ENCODE results near the gene TMEM132A. TPM values are rescaled to one million over a fixed set of nuclear protein-coding genes. Genes with fewer than 3 reads are reported as not detected.

TMEM132A gene, protein sequence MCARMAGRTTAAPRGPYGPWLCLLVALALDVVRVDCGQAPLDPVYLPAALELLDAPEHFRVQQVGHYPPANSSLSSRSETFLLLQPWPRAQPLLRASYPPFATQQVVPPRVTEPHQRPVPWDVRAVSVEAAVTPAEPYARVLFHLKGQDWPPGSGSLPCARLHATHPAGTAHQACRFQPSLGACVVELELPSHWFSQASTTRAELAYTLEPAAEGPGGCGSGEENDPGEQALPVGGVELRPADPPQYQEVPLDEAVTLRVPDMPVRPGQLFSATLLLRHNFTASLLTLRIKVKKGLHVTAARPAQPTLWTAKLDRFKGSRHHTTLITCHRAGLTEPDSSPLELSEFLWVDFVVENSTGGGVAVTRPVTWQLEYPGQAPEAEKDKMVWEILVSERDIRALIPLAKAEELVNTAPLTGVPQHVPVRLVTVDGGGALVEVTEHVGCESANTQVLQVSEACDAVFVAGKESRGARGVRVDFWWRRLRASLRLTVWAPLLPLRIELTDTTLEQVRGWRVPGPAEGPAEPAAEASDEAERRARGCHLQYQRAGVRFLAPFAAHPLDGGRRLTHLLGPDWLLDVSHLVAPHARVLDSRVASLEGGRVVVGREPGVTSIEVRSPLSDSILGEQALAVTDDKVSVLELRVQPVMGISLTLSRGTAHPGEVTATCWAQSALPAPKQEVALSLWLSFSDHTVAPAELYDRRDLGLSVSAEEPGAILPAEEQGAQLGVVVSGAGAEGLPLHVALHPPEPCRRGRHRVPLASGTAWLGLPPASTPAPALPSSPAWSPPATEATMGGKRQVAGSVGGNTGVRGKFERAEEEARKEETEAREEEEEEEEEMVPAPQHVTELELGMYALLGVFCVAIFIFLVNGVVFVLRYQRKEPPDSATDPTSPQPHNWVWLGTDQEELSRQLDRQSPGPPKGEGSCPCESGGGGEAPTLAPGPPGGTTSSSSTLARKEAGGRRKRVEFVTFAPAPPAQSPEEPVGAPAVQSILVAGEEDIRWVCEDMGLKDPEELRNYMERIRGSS
- total RNA-seq = 1 to 10 TPM; 7.7 to 8.4 TPM

DNA sequence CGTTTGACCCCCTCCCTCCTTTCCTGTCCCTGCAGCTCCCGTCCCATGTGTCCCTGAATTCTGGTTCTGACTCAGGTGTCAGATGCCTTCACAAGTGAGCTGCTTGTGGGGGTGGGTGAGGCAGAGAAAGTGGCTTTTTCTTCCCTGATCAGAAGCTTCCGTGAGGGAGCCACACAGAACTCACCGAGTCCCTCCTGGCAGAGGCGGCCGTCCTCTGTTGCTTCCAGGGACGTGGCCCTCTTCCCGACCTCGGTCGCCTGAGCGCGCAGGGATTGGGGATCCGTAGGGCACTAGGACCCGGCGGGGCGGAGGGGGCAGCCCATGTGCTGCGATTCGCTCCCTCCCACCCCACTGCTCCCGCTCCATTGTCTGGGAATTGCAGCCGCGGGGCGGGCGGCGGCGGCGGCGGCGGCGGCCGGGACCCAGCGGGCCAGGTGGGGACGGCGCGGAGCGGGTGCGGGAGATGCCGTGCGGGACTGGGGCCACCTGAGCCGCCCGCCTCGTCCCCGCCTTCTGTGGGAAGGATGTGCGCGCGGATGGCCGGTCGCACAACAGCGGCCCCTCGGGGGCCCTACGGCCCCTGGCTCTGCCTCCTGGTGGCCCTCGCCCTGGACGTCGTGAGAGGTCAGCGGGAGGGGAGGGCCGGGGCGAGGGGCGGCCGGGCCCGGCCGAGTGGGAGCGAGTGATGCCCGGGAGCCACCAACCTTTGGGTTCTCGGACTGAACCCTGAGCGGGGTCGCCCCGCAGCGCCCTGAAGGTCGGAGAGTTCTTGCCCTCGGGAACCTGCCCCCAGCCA is at the start of gene TMEM132A:
TMEM132A (plus strand) TSS at position 351 of the 796 bp plus-strand sequence; CDS start at position 525, 174 bp downstream.
- peak within 1 kb of the TSS; percentile 80 for H3K4me3 ChIP-seq
- no peaks in the 10 kb centered on the region for H3K27me3 ChIP-seq (replicated peaks; ENCODE audit: insufficient read depth)
- TF ChIP-seq, protein P1, sequence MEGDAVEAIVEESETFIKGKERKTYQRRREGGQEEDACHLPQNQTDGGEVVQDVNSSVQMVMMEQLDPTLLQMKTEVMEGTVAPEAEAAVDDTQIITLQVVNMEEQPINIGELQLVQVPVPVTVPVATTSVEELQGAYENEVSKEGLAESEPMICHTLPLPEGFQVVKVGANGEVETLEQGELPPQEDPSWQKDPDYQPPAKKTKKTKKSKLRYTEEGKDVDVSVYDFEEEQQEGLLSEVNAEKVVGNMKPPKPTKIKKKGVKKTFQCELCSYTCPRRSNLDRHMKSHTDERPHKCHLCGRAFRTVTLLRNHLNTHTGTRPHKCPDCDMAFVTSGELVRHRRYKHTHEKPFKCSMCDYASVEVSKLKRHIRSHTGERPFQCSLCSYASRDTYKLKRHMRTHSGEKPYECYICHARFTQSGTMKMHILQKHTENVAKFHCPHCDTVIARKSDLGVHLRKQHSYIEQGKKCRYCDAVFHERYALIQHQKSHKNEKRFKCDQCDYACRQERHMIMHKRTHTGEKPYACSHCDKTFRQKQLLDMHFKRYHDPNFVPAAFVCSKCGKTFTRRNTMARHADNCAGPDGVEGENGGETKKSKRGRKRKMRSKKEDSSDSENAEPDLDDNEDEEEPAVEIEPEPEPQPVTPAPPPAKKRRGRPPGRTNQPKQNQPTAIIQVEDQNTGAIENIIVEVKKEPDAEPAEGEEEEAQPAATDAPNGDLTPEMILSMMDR (IDR thresholded peaks at IDR 0.05) = no peak
- no peak for ATAC-seq (ENCODE audit: insufficient number of reproducible peaks, low FRiP score, low read depth)
- DNase-seq (ENCODE audit: low spot score) = no peak
- no peak within 1 kb of the TSS for H3K27ac ChIP-seq
- peaks cover 30% of the 10 kb centered on the region for H3K36me3 ChIP-seq
- peaks cover 9 to 20% of the 10 kb centered on the region in 2 donors for H3K4me1 ChIP-seq (ENCODE audit: control insufficient read depth in 1 of 2, low read depth in 2 of 2)
- H3K9me3 ChIP-seq = no peaks in the 10 kb centered on the region

DNA sequence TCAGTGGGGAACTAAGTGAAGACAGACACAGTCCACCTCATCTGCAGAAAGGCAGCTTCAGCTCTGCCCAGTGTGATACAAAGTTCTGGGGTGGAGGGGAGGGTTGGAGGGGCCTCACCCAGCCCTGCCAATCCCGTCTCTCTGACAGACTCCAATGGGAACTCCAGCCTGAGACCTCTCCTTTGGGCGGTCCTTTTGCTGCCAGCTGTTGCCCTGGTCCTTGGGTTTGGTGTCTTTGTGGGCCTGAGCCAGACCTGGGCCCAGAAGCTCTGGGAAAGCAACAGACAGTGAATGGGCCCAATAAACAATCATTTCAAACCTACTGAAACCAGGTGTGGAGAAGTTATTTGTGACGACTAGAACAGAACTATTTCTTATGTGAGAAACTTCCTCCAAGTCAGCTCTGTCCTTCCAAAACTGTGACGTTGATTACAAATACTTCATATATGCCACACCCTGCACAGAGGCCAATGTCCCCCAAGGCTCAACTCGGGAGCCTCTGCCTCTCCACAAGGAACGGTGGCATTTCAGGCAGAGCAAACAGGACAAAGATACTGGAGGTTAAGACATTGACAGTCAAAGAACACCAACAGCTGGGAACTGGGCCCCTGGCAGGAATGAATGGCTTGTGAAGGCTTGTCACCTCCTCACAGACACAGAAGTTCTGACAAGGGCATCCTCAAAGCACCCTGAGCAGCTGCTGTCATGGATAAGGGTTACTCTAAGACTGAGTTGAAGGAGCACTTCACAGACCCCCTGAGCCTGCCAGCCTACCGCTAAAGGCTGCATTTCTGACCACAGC is 48.7 kb upstream of the TMEM132A start:
- no peak for DNase-seq (ENCODE audit: low spot score)

DNA sequence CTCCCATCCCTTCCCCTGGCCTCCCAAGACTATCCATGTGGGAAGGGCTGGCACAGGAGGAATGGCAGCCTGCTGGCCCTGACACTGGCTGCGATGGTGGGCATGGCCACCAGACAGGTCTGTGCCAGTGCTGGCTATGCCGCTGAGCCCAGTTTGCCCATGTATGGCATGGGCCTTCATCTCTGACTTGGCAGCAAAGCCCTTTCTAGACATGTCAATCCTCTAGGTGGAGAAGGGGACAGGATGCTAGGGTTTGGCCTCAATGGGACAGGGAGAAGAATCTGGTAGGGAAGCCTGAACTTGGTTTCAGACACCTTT is 48.1 kb upstream of the TMEM132A start:
- H3K4me3 ChIP-seq = no peak overlapping the region
- no peaks in the 10 kb centered on the region for H3K27me3 ChIP-seq (replicated peaks; ENCODE audit: insufficient read depth)
- H3K36me3 ChIP-seq = peaks cover 7% of the 10 kb centered on the region
- H3K4me1 ChIP-seq (ENCODE audit: control insufficient read depth in 1 of 2, low read depth in 2 of 2) = peaks cover 12 to 24% of the 10 kb centered on the region in 2 donors
- no peak overlapping the region for H3K27ac ChIP-seq
- ATAC-seq (ENCODE audit: insufficient number of reproducible peaks, low FRiP score, low read depth) = no peak
- DNase-seq (ENCODE audit: low spot score) = no peak
- TF ChIP-seq, protein P1 (IDR thresholded peaks at IDR 0.05) = no peak
- H3K9me3 ChIP-seq = no peaks in the 10 kb centered on the region

More for the DNA sequence above, 48.7 kb upstream of the TMEM132A start:
- no peak for ATAC-seq (ENCODE audit: insufficient number of reproducible peaks, low FRiP score, low read depth)
- Histone ChIP-seq H3K27ac (no peak overlapping the region), H3K9me3 (no peaks in the 10 kb centered on the region), H3K36me3 (peaks cover 7% of the 10 kb centered on the region), H3K27me3 (replicated peaks; ENCODE audit: insufficient read depth) (no peaks in the 10 kb centered on the region), H3K4me1 (ENCODE audit: control insufficient read depth in 1 of 2, low read depth in 2 of 2) (peaks cover 12 to 26% of the 10 kb centered on the region in 2 donors), H3K4me3 (no peak overlapping the region)
- TF ChIP-seq, protein P1 (IDR thresholded peaks at IDR 0.05) = no peak

DNA sequence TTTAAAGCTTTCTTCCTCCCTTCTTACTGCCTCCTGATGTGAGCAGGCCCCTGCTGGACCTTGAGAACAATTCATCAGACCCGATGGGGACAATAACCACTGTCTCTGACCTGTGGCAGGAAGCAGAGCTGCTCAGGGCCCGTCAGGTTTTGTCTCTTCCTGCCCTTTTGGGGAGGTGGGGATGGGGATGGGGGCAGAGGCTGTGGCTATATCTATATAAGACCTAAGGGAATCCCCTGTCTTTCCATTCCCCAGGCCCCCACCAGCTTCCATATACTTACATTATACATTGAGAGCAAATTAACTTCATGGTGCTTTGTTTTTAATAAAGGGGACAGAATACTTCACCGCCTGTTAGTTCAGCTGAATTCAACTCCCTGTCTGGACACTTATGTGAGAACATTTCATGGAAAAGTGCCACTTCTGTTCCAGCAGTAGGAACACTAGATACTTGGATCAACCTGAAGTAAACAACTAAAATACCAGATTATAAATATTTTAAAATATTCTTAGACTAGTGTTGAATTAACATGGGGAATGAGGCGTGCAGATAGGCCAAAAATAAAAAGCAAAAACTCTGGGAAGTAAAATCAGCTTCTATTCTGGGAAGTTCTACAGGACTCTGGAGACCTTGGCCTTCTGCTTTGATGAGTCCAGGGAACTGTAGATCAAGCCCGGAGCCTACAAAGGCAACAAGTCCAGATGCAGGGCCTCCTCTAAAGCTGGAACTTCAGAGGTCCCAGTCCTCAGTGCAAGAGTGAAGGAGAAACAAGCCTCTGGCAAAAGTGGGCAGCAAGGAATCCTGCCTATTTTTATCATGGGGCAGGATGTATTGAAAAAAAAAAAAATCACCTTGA is 45.8 kb upstream of the TMEM132A start:
- peaks cover 12 to 14% of the 10 kb centered on the region in 2 donors for H3K4me1 ChIP-seq (ENCODE audit: control insufficient read depth in 1 of 2, low read depth in 2 of 2)
- no peaks in the 10 kb centered on the region for H3K27me3 ChIP-seq (replicated peaks; ENCODE audit: insufficient read depth)
- no peaks in the 10 kb centered on the region for H3K9me3 ChIP-seq
- H3K27ac ChIP-seq = peak overlapping the region; percentile 67 to 76
- peaks cover 7% of the 10 kb centered on the region for H3K36me3 ChIP-seq
- TF ChIP-seq, protein P1 (IDR thresholded peaks at IDR 0.05) = no peak
- DNase-seq (ENCODE audit: low spot score) = no peak
- H3K4me3 ChIP-seq = no peak overlapping the region
- ATAC-seq (ENCODE audit: insufficient number of reproducible peaks, low FRiP score, low read depth) = no peak

Measured in thoracic aorta (tissue), 2 donors.